ENCODE data around the gene FRY. TPM values are rescaled to one million over a fixed set of nuclear protein-coding genes. Genes with fewer than 3 reads are reported as not detected.

The FRY gene
- total and polyA plus RNA-seq, 10 of the 15 experiments (the other 5 are each of a cell fraction or from before 2014, with no cell fraction given) = 0.18 to 1.4 (median 0.30) TPM

DNA sequence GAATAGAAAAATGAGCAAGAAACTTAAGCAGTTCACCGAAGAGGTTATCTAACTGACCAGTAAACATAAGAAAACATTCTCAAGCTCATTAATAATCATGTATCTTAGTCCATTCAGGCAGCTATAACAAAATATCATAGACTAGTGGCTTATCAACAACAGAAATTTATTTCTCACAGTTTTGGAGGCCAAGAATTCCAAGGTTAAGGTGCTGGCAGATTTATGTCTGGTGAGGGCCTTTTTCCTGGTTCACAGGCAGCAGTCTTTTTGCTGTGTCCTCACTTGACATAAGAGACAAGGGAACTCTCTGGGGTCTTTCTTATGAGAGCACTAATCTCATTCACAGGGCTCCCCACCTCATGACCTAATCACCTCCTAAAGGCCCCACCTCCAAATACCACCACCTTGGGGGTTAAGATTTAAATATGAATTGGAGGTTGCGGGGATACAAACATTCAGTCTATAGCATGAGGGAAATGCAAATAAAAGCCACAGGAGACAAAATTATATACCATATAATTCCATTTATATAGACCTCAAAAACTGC is 160.0 kb downstream of the FRY start (continued):
- TF ChIP-seq, protein P1, sequence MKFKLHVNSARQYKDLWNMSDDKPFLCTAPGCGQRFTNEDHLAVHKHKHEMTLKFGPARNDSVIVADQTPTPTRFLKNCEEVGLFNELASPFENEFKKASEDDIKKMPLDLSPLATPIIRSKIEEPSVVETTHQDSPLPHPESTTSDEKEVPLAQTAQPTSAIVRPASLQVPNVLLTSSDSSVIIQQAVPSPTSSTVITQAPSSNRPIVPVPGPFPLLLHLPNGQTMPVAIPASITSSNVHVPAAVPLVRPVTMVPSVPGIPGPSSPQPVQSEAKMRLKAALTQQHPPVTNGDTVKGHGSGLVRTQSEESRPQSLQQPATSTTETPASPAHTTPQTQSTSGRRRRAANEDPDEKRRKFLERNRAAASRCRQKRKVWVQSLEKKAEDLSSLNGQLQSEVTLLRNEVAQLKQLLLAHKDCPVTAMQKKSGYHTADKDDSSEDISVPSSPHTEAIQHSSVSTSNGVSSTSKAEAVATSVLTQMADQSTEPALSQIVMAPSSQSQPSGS (IDR thresholded peaks at IDR 0.05; ENCODE audit: low read length) = no peak
- TF ChIP-seq, protein P2, sequence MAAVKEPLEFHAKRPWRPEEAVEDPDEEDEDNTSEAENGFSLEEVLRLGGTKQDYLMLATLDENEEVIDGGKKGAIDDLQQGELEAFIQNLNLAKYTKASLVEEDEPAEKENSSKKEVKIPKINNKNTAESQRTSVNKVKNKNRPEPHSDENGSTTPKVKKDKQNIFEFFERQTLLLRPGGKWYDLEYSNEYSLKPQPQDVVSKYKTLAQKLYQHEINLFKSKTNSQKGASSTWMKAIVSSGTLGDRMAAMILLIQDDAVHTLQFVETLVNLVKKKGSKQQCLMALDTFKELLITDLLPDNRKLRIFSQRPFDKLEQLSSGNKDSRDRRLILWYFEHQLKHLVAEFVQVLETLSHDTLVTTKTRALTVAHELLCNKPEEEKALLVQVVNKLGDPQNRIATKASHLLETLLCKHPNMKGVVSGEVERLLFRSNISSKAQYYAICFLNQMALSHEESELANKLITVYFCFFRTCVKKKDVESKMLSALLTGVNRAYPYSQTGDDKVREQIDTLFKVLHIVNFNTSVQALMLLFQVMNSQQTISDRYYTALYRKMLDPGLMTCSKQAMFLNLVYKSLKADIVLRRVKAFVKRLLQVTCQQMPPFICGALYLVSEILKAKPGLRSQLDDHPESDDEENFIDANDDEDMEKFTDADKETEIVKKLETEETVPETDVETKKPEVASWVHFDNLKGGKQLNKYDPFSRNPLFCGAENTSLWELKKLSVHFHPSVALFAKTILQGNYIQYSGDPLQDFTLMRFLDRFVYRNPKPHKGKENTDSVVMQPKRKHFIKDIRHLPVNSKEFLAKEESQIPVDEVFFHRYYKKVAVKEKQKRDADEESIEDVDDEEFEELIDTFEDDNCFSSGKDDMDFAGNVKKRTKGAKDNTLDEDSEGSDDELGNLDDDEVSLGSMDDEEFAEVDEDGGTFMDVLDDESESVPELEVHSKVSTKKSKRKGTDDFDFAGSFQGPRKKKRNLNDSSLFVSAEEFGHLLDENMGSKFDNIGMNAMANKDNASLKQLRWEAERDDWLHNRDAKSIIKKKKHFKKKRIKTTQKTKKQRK (IDR thresholded peaks at IDR 0.05; ENCODE audit: low read depth, low read length) = no peak
- TF ChIP-seq RBBP5 (conservative IDR thresholded peaks at IDR 0.05) = no peak

DNA sequence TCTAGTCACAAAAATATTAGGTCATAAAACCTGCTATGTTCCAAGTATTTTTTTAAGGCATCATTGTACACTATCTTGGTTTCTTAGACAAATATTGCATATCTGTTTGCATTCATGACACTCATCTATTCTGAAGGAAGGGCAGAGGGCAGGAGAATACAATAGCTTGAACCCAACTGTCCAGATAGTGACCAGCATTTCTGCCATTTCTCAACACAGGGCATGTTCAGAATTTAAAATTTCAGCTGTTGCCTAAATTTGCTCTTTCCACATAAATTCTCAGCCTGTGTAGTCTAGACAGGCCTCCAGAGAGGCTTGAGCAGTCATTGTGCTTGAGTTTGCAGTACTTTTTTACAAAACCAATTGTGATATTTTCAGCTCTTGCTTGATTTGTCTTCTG is 164.1 kb downstream of the FRY start:
- H3K9ac ChIP-seq (ENCODE audit: control insufficient read depth, insufficient read depth, low read length) = no peak overlapping the region
- no peak overlapping the region for H3K4me2 ChIP-seq (ENCODE audit: control insufficient read depth, insufficient read depth)
- CTCF ChIA-PET = interaction anchor here (0.8 to 1.2 kb wide), 2 partner anchors 11 to 285 kb away, joined by 3 read pairs; no protein-coding TSS in a partner anchor
- H2AFZ ChIP-seq (ENCODE audit: control insufficient read depth, low read depth, low read length) = no peak overlapping the region
- no peak overlapping the region for H3K27ac ChIP-seq (ENCODE audit: control insufficient read depth, insufficient read depth)
- H3K36me3 ChIP-seq (ENCODE audit: control insufficient read depth in 2 of 2, insufficient read depth in 2 of 2, low read length in 1 of 2) = no peaks in the 10 kb centered on the region
- in situ Hi-C loops (cut with MboI) = no loop called here
- POLR2A ChIA-PET = no interaction called here
- intact Hi-C loops (cut with micrococcal nuclease; ENCODE audit: unreplicated experiment) = no loop called here
- no peaks in the 10 kb centered on the region for H3K27me3 ChIP-seq (replicated peaks in 1 of 2; ENCODE audit: control insufficient read depth in 2 of 2, insufficient read depth in 2 of 2, low read length in 1 of 2)
- H3K4me3 ChIP-seq = no peak overlapping the region
- ATAC-seq (no peak), FAIRE-seq (no peak), DNase-seq (ENCODE audit: low read depth, low spot score) (no peak)
- no peaks in the 10 kb centered on the region for H4K20me1 ChIP-seq (ENCODE audit: control insufficient read depth, insufficient read depth)
- H3K4me1 ChIP-seq (ENCODE audit: control insufficient read depth, insufficient read depth, low read length) = no peaks in the 10 kb centered on the region
- RAD21 ChIA-PET (ENCODE audit: unreplicated experiment) = no interaction called here
- no peaks in the 10 kb centered on the region for H3K79me2 ChIP-seq (ENCODE audit: control insufficient read depth, insufficient read depth, low read length)
- BruUV-seq (replicated peaks) = no TSS peak
- SMC1A ChIA-PET (ENCODE audit: uncharacterized antibody, unreplicated experiment) = interaction anchor here (1.1 to 1.4 kb wide), 2 partner anchors 19 to 30 kb away, joined by 3 to 4 read pairs; no protein-coding TSS in a partner anchor
- TF ChIP-seq SRF (IDR thresholded peaks at IDR 0.05; ENCODE audit: low read depth in 2 of 2, low read length in 2 of 2) (no peak), ZNF622 (IDR thresholded peaks at IDR 0.05) (no peak), ZSCAN29 (IDR thresholded peaks at IDR 0.05) (no peak), IRF4 (IDR thresholded peaks at IDR 0.05; ENCODE audit: low read depth, low read length) (no peak), MTA2 (IDR thresholded peaks at IDR 0.05; ENCODE audit: low read depth) (no peak), BMI1 (IDR thresholded peaks at IDR 0.05; ENCODE audit: borderline replicate concordance) (no peak), EED (IDR thresholded peaks at IDR 0.05; ENCODE audit: low read depth) (no peak), ETV6 (conservative IDR thresholded peaks at IDR 0.05 in 1 of 2, IDR thresholded peaks at IDR 0.05 in 1 of 2; ENCODE audit: borderline replicate concordance in 1 of 2, low read depth in 1 of 2) (no peak), ZNF384 (IDR thresholded peaks at IDR 0.05; ENCODE audit: borderline replicate concordance, low read depth, low read length) (no peak), GATAD2B (conservative IDR thresholded peaks at IDR 0.05; ENCODE audit: low read depth) (no peak), ZBED1 (IDR thresholded peaks at IDR 0.05; ENCODE audit: borderline replicate concordance) (no peak), CHD1 (IDR thresholded peaks at IDR 0.05; ENCODE audit: low read depth, low read length) (no peak), CBX3 (IDR thresholded peaks at IDR 0.05; ENCODE audit: borderline replicate concordance, low read depth) (no peak)
- TF ChIP-seq, protein P3, sequence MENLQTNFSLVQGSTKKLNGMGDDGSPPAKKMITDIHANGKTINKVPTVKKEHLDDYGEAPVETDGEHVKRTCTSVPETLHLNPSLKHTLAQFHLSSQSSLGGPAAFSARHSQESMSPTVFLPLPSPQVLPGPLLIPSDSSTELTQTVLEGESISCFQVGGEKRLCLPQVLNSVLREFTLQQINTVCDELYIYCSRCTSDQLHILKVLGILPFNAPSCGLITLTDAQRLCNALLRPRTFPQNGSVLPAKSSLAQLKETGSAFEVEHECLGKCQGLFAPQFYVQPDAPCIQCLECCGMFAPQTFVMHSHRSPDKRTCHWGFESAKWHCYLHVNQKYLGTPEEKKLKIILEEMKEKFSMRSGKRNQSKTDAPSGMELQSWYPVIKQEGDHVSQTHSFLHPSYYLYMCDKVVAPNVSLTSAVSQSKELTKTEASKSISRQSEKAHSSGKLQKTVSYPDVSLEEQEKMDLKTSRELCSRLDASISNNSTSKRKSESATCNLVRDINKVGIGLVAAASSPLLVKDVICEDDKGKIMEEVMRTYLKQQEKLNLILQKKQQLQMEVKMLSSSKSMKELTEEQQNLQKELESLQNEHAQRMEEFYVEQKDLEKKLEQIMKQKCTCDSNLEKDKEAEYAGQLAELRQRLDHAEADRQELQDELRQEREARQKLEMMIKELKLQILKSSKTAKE (IDR thresholded peaks at IDR 0.05; ENCODE audit: low read depth, poor library complexity, severe bottlenecking) = no peak
- no peaks in the 10 kb centered on the region for H3K9me3 ChIP-seq (replicated peaks; ENCODE audit: control insufficient read depth, insufficient read depth, low read length)
